HG02870 (cell line): ENCODE results near the gene CLMN.

Experiments used
- ATAC-seq: cut with Tn5 transposase; IDR thresholded peaks from one replicate; pipeline ENCODE4 v1.9.1; 2021; ENCODE audit warnings: mild to moderate bottlenecking, moderate library complexity; ENCODE audit not compliant: unreplicated experiment

Gene CLMN, protein sequence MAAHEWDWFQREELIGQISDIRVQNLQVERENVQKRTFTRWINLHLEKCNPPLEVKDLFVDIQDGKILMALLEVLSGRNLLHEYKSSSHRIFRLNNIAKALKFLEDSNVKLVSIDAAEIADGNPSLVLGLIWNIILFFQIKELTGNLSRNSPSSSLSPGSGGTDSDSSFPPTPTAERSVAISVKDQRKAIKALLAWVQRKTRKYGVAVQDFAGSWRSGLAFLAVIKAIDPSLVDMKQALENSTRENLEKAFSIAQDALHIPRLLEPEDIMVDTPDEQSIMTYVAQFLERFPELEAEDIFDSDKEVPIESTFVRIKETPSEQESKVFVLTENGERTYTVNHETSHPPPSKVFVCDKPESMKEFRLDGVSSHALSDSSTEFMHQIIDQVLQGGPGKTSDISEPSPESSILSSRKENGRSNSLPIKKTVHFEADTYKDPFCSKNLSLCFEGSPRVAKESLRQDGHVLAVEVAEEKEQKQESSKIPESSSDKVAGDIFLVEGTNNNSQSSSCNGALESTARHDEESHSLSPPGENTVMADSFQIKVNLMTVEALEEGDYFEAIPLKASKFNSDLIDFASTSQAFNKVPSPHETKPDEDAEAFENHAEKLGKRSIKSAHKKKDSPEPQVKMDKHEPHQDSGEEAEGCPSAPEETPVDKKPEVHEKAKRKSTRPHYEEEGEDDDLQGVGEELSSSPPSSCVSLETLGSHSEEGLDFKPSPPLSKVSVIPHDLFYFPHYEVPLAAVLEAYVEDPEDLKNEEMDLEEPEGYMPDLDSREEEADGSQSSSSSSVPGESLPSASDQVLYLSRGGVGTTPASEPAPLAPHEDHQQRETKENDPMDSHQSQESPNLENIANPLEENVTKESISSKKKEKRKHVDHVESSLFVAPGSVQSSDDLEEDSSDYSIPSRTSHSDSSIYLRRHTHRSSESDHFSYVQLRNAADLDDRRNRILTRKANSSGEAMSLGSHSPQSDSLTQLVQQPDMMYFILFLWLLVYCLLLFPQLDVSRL

DNA sequence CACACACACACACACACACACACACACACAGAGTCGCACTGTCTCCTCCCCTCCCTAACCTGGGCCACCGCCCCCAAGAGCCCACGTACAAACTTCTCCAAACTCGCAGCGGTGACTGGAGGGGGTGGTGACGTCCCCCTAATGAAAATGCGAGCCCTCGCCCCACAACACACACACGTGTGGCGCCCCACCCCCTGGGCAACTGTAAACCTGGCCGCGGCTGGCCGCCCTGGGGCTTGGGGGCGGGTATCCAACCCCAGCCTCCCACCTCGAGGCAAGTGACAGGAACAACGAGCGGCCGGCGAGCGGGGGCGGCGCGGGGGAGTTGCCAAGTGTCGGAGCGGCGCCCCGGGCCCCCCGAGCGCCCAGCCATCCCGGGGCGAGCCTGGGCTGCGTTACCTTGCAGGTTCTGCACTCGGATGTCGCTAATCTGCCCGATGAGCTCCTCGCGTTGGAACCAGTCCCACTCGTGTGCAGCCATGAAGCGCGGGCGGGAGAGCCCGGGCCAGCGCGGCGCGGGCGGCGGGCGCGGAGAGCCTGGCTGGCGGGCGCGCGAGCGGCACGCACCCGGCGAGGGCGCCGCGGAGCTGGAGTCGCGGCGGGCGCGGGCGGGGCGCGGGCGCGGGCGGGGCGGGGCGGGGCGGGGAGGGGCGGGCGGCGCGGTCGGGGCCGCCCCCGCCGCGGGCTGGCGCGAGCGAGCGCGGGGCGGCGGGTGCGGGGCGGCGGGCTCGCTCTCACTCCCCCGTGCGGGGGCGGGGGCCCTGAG is at the start of gene CLMN:
Gene CLMN, minus strand, starts transcription at position 597 of the 766 bp plus-strand sequence. Its CDS starts 116 bp downstream, at position 481.
- no peak for ATAC-seq

DNA sequence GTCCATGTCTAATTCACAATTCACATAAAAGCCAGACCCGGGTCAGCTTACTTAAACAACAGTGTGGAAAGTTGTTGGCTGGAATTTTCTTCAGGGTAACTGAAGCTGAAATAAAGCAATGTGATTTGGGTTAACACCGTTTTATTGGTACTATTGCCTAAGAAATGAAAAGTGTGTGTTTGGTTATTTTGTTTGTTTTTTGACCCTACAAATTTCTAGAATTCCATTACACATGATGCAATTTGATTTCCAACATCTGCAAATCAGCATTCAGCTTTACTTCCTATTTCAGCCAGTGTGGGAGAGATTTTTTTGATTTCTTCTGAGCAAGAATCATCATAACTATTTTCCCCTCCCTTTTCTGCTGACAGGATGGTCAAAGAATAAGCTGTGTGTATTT is 45.7 kb upstream of the CLMN start:
- no peak for ATAC-seq

DNA sequence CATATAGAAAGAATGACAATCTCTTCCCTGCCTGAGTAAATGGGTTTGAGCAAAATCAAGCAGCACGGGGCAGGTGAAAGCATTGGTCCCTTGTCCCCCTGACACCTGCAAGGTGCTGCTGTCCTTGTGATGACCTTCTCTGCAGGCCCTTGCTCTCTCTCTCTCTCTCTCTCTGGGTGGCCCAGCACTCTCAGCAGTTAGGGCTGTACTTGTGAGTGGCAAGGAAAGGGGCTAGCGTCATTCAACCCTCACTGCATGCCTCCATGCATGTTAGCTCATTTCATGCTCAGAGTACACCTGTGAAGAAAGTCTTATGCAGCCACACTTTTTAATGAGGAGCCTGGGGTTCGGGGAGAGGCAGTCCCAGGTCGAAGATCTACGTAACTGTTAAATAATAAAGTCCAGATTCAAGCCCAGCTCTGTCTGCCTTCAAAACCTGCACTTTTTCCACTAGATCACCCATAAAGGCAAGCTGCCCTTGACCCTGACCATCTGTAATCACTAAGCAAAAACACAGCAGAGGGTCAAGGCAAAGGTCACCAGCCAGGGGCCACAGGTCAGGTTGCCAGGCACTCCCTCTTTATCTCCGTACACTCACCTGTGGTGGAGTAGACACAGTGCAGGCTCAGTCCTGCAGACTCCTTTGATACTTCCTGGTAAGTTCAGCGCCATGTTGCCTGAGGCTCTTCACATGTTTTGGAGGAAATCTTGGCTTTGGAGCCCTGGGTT is 44.9 kb upstream of the CLMN start:
- no peak for ATAC-seq

DNA sequence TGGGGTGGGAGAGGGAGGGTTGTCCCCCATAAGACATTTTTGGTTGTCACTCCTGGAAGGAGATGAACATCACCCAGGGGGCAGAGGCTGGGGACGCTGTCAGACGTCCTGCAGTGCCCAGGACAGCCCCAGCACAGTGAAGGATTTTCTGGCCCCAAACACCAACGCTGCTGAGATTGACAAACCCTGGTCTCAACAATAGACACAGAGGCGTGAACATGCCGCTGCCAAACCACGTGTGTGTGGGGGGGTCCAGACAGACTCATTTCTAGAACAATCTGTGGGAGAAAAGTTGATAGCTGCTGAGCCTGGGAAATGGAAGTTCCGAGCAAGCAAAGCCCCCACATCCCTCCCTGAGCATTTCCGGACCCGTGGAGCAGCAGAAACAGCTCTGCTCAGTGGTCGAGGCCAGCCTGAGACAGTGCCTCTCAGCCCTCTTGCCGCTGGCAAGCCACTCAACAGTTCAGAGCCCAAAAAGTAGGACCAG is 43.8 kb upstream of the CLMN start:
- ATAC-seq: no peak

DNA sequence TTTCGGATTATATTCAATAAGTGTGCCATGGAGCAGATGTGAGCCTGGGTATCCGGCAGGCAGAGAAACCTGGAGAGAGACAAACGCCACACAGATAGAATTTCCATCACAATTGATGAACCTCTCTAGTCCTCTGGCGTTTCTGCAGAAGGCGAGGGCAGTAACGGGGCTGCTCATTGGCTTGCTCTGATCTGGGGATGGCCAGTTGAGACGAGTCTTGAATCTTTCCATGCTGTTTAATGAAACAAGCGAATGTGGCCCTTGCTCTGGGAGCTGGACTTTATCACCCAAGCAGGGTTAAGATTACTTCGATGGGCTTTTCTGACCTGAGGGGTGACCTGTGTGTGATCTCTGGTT is 42.4 kb upstream of the CLMN start:
- no peak for ATAC-seq

DNA sequence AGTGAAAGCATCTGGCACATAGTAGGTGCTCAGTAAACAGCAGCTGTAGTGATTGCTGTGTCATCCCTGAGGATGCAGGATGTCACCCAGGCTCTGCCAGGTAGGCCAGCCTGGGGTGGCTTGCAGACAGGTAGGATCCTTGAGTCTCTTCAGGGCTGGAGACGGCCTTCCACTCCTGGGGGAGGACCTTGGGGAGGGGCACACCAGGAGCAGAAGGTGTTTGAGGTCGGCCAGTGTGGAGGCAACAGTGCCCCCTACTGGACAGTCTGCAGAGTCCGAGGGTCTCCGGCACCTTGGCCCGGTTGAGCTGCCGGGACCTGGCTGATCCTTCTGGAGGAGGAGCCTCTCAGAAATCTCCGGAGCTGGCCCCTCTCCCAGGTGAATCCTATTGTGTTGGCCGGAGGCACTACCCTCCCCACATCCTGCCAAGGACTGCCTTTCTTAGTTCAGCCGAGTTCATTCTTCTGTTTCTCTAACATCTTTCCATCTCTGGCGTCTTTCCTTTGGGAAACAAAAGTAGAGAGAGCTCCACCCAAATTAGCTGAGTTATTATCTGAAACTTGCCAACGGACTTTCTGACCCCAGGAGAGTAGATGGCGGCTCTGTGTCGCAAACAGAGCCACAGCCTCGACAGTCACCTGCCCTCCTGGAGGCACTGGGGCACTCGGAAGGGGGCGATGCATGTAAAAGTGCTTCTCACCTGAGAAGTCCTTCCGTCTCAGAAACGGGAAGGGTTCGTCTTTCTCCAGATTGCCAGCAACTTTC is 41.8 kb upstream of the CLMN start:
- no peak for ATAC-seq

DNA sequence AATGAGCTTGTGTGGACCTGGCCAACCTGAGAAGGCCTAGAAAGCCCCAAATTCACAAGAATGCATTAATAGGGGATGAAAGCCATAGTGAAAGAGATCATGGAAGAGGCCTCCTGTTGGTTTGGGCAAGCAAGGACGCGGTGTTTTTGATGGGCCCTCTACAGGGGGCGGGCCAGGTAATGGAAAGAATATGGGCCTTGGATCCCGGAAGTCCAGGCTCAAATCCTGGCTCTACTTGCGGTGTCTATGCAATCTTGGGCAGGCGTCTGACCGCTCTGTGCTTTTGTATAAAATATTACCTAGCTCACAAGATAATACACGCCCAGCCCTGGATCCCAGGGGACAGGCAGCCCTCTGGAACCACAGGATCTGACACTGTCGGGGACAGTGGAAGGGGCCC is 41.1 kb upstream of the CLMN start:
- no peak for ATAC-seq

DNA sequence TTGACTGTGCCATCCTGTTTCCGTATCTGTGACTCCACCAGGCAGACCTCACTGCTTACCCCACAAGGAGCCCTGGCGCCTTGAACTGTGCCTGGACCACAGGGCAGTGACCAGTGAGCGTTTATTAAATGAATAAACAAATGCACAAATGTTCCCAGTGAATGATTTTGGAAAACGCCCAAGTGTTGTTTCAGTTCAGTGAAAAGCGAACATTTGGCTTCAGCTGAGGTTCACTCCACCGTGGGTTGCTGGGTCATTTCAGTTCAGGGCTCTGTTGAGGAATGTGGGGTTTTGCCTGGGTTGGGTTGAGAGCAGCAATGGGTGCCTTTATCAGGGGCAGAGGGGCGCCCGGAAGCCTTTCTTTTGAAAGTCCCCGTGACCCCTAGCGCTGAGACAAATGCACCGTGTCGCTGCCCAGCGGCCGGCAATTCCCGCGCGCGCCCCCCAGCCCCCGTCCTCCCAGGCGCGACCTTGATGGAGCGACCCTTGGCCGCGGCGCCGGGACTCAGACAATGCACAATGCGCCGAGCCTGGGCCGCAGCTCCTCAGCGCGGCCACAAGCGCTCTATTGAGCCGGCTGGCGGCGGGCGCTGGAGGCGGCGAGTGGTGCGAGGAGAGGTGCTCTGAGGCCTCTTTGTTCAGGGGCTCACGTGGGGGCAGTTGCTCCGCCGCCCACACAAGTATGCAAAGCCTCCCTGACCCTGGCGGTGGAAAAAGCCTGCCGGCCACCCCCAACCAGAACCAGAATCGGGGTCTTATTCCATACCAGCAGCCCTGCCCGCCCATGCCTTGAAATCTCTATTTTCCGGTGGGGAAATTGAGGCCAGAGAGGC is 40.5 kb upstream of the CLMN start:
- ATAC-seq: no peak

DNA sequence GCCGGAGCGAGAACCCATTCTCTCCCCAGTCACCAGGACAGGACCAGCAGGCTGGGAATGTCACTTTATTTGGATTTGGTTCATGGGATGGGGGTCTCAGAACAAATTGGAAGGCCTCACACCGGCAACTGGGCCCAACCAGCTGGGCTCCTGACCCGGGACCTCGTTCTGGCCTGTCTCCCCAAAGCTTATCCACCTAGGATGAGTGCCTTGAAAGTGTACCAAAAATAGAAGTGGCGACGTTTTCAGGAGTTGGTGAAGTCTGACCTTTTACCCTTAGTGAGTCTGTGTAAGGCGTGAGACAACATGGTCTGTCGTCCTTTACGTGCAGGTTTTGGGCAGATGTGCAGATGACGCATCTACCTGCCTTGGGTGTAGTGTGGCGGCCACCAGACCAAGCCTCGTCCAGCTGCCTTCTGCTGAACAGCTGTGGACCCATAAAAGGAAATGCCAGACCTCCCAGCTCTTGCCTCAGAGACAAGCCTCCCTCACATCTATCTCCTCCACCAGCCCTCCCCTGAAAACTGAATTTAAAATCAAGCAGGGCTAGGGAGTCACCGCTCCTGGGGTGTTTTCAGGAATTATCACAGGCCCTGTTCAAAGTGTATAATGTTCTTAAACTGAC is 36.6 kb upstream of the CLMN start:
- ATAC-seq: no peak

DNA sequence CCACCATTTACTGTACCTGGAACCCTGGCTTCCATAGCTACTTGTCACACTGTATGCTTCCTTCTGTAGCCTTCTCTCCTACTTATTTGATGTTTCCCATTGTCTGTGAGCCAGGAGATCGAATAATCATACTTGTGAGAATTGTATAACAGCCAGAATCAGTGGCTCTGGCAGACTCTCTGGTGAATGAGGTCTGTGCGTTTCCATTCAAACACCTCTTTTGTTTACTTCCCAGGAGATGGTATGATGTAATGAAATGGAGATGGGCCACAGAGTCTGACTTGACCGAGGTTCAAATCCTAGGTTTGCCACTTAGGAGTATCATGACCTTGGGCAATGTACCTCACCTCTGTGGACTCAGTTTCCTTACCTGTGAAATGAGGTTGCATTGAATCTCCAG is 35.7 kb upstream of the CLMN start:
- no peak for ATAC-seq

DNA sequence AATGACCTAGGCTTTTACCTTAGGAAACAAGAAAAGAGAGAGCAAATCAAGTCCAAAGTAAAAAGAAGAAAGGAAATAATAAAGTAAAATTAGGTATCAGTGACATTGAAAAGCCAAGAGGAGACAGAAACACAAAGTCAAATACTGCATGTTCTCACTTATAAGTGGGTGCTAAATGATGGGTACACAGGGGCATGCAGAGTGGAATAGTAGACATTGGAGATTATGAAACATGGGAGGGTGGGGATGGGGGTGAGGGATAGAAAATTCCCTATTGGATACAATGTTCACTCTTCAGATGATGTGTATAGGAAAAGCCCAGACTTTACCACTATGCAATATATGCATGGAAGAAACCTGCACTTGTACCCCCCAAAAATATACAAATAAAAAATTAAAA is 35.1 kb upstream of the CLMN start:
- ATAC-seq: no peak

DNA sequence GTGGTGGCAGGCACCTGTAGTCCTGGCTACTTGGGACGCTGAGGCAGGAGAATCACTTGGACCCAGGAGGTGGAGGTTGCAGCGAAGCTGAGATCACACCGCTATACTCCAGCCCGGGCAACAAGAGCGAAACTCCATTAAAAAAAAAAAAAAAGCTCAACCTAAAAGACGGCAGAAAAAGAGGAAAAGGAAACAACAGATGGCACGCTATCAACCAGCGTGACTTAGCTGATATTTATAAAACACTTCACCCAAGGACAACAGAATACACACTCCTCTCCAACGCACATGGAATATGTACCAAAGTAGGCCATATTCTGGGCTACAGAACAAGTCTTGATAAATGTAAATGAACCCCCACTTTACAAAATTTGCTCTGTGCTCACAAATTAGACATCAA is 34.0 kb upstream of the CLMN start:
- ATAC-seq: no peak

DNA sequence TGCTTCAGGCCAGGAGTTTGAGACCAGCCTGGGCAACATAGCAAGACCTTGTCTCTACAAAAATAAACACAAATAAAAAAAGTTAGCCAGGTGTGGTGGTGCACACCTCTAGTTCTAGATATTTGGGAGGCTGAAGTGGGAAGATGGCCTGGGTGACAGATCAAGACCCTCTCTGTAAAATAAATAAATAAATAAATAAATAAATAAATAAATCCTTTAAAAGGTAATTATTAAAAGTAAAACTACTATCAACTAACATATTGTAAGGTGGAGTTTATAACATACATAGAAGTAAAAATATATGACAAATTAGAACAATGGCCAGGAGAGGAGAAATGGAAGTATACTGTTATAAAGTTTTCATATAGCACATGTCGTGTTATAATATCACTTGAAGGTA is 33.3 kb upstream of the CLMN start:
- no peak for ATAC-seq

DNA sequence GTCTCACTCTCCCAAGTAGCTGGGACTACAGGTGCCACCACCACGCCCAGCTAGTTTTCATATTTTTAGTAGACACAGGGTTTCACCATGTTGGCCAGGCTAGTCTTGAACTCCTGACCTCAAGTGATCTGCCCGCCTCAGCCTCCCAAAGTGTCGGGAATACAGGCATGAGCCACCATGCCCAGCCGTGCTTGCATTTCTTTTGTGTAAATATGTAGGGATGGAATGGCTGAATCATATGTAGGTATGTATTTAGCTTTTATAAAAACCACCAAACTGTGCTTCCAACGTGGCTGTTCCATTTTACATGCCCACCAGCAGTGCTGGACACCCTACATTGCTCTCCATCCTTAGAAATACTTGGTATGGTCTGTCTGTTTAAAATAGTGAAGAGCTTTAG is 32.8 kb upstream of the CLMN start:
- no peak for ATAC-seq

DNA sequence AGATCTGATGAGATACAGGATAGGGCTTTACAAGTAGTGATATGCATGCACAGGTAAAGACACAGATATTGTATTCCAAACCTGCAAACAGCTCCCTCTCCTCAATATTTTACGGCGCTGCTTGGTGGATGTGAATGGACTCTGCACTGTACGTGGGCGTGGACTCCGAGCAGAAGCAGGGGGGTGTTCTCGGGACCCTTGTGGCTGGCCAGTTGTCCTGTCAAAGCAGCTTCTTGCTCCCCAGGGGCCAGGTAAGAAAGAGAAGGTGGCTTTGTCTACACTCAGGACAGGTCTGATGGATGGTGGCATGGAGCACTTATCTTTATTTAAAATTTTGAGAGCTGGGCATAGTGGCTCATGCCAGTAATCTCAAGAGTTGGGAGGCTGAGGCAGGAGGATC is 29.5 kb upstream of the CLMN start:
- no peak for ATAC-seq

DNA sequence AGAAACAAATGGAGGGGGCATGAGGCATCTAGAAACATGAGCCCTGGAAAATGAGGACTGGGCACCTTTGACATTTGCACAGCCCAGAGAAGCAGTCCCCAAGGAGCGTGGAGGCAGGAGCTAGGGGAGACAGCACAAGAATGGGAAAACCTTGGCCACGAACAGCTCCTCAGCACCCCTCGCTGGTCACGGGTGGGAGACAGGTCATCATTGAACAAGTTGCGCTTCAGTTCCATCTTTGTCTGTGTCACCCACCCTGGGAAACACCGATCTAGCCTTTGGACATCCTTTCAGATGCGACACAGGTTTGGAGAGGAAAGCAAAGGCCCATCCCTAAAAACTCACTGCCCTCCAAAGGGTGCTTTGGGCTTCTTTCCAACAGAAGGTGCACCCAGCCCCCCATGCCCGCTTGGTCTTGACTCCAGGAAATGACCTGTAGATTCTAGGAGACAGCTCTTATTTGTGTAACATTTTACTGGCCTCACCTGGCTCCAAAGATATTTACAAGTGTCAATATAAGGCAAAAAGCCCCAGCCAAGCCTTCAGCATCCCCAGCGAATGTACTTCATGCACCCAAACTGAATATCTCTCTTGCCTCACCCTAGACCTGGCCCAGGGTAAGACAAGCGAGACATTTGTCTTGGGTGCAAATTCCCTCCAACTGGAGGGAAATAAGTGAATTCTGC is 28.8 kb upstream of the CLMN start:
- no peak for ATAC-seq

DNA sequence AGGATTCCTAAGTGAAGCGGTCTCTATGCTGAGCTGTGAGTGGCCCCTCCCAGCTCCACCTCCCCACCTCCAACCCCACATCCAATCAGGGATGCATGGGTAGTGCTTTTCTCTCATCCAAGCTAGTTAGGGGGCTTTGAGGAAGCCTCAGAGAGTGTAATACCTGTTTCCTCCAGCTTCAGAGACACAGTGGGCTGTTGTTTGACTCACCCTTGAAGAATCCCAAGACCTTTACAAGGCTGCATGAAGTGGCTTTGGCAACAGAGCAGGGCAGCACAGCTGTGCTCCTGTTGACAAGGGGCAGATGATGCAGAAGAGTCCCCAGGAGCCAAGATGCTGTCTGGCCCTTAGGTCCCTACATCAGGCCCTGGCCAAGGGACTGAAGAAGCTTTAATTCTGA is 27.1 kb upstream of the CLMN start:
- no peak for ATAC-seq

DNA sequence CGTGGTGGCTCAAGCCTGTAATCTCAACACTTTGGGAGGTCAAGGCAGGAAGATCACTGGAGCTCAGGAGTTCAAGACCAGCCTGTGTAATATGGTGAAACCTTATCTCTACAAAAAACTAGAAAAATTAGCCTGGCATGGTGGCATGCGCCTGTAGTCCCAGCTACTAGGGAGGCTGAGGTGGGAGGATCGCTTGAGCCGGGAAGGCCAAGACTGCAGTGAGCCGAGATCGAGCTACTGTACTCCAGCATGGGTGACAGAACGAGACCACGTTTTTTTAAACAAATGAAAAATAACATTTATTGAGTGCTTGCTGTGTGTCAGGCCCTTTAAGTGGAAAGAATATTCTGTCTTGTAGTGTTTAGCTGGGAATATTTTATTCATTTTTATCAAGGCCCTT is 26.6 kb upstream of the CLMN start:
- no peak for ATAC-seq
